Mesothelial cell of epicardium (in vitro differentiated cells): ENCODE results near the gene OR8B3. TPM values are rescaled to one million over a fixed set of nuclear protein-coding genes. Genes with fewer than 3 reads are reported as not detected.

ENCODE experiments used
- DNase-seq, 2 experiments: peaks; one replicate each; pipeline ENCODE4 v3.0.0; 2021; ENCODE audit warnings: low spot score in 2 of 2; ENCODE audit not compliant: unreplicated experiment in 2 of 2
- H3K27ac Mint-ChIP-seq: 2 replicates; pipeline ENCODE4 v1.8.0; 2021; ENCODE audit warnings: mixed read lengths
- H3K27me3 Mint-ChIP-seq: 2 replicates; pipeline ENCODE4 v1.8.0; 2021; ENCODE audit warnings: low read depth, mixed read lengths
- H3K36me3 Mint-ChIP-seq: 2 replicates; pipeline ENCODE4 v1.8.0; 2021; ENCODE audit warnings: mixed read lengths
- H3K4me1 Mint-ChIP-seq: 2 replicates; pipeline ENCODE4 v1.8.0; 2021; ENCODE audit warnings: mixed read lengths
- H3K4me3 Mint-ChIP-seq: 2 replicates; pipeline ENCODE4 v1.8.0; 2021; ENCODE audit warnings: mild to moderate bottlenecking, moderate library complexity, mixed read lengths
- H3K9me3 Mint-ChIP-seq: 2 replicates; pipeline ENCODE4 v1.8.0; 2021; ENCODE audit warnings: mixed read lengths
- CTCF ChIP-seq: fragments of 200-600 bp; sonication (generic); IDR thresholded peaks from one replicate; pipeline ENCODE4 v1.5.0; 2021; ENCODE audit warnings: antibody characterized with exemption; ENCODE audit not compliant: unreplicated experiment
- total RNA-seq: library from RNA; stranded (reverse); gene quantifications from 3 replicates; pipeline ENCODE4 v1.2.1, GENCODE V29; 2021

Gene OR8B3
- total RNA-seq, 1 donor from 2014 or later = not detected

- no peak for DNase-seq
- H3K9me3 Mint-ChIP-seq = peaks cover 49% of the 10 kb centered on the region
- no peaks in the 10 kb centered on the region for H3K36me3 Mint-ChIP-seq
- no peaks in the 10 kb centered on the region for H3K27me3 Mint-ChIP-seq
- TF ChIP-seq CTCF = no peak
- H3K27ac Mint-ChIP-seq = no peak overlapping the region
- no peaks in the 10 kb centered on the region for H3K4me1 Mint-ChIP-seq
- H3K4me3 Mint-ChIP-seq = no peak overlapping the region
Observed at GRCh38 chr11:124346311-124346955, 52.4 kb downstream of the OR8B3 start.

Other genes starting within 250 kb of the OR8B3 start
- gene OR10D3, start 215.7 kb downstream of the OR8B3 start, total RNA-seq = not detected in 3 replicates
- not detected in 3 replicates for gene OR8G1, start 157.9 kb downstream of the OR8B3 start, total RNA-seq
- gene OR8G5, start 142.6 kb downstream of the OR8B3 start, total RNA-seq = not detected in 3 replicates
- gene OR8D1, start 85.1 kb downstream of the OR8B3 start, total RNA-seq = not detected in 3 replicates
- not detected in 3 replicates for gene OR8D2, start 78.8 kb downstream of the OR8B3 start, total RNA-seq
- not detected in 3 replicates for gene OR8B2, start 14.5 kb downstream of the OR8B3 start, total RNA-seq
- not detected in 3 replicates for gene OR8B4, start 25.8 kb upstream of the OR8B3 start, total RNA-seq
- not detected in 3 replicates for gene OR8B8, start 46.7 kb upstream of the OR8B3 start, total RNA-seq
- gene OR8B12, start 144.6 kb upstream of the OR8B3 start, total RNA-seq = not detected in 3 replicates
- not detected in 3 replicates for gene OR8A1, start 171.0 kb upstream of the OR8B3 start, total RNA-seq
- not detected in 3 replicates for gene PANX3, start 212.4 kb upstream of the OR8B3 start, total RNA-seq
- gene TBRG1, start 223.8 kb upstream of the OR8B3 start, total RNA-seq = 30.9 to 37.3 TPM (median 35.2 TPM) in 3 replicates